Stimulated activated CD4-positive, alpha-beta T cell treated with anti-CD3 and anti-CD28 coated beads, Interleukin-4, amount 100 ng/mL, for 48 hours (primary cell): ENCODE data around the gene FHIP1B.

Experiments
- DNase-seq, 2 donors: peaks; one replicate each; pipeline ENCODE4 v3.0.0-alpha.2; 2020; ENCODE audit warnings: low read depth in 2 of 2

Gene FHIP1B

GRCh38 chr11:6240139-6240538 lies 5.7 kb upstream of the FHIP1B start:
- DNase-seq = no peak

DNA sequence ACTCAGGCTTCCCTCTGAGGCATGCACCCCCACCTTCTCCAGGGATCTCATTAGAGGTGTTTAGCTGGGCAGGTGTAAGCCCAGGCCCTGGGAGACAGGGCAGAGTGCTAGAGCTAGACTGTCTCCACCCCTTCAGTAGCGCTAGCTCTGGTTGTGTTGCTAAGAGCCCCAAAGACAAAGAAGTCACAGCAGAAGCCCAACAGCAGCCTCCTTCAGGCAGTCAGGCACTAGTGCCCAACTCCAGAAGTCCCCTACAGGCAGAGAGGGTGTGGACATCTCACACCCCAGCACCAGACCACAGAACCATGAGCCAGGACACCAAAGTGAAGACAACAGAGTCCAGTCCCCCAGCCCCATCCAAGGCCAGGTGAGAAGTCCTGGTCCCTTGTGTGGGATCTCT lies 4.5 kb upstream of the FHIP1B start, which contains the start of gene CNGA4:
CNGA4 (plus strand) TSS at position 188 of the 400 bp plus-strand sequence; CDS start at position 306, 118 bp downstream.
- no peak for DNase-seq

DNA sequence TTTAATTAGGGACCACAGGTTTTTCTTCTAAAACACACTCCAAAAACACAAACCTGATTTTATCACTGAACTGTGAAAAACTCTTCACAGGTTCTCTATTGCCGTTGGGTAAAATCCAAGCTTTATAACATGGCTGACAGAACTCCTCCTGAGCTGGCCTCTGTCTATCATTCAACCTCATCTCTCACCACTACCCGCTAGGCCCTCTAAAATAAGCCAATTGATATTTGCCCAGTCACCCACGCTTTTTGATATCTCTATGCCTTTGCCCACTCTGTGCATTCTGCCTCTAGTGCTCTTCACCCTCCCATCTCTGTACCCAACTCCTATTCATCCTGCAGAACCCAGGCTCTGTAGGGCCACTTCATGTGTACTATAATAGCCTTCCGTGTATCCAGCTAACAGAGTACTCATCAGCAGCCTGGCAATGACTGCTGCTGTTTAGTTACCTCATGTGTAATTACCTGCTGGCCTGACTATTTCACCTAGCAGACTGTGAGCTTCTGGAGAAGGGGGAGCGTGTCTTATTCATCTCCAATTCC lies 3.4 kb upstream of the FHIP1B start:
- no peak for DNase-seq

- DNase-seq = no peak
Measured at GRCh38 chr11:6237266-6237665, 2.8 kb upstream of the FHIP1B start.

DNA sequence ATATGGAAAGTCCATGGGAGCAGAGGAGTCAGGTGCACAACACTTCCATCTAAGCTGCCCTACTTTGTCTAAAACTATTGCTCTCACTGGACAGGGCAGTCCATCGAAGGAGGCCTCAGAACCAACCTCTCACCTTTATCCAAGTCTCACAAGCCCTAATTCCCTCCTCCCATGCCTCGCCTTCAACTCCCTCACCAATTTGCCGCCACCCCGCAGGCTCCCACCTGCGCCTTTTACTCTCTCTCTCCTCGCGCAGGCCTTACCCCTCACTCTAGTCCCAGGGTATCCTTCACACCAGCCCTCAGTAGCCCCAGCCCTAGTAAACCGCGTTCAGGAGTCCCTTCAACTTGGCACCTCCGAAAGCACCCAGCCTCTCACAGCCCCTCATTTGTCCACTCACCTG lies 451 bp downstream of the FHIP1B start:
- DNase-seq = no peak

GRCh38 chr11:6232899-6233298 lies 1.5 kb downstream of the FHIP1B start:
- DNase-seq = no peak

- DNase-seq = no peak
Measured at GRCh38 chr11:6229911-6230310, 4.5 kb downstream of the FHIP1B start.

DNA sequence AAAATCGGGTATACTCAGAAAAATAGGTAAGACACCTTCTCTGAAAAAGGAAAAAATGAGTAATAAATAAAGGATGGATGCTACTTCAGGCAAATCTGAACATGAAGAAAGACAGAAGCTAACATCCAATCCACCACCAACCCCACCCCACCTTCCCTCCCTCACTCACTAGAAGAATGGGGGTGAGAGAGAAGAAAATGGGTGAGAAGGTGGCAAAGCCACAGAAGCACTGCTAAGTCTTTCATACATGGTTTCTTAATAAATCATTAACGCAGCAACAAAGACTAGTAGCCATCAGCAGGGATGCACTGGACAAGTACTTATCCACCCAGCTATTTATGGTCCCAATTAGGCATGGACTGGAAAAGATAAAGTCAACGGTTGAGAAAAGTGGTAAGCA lies 5.9 kb downstream of the FHIP1B start:
- DNase-seq = no peak

DNA sequence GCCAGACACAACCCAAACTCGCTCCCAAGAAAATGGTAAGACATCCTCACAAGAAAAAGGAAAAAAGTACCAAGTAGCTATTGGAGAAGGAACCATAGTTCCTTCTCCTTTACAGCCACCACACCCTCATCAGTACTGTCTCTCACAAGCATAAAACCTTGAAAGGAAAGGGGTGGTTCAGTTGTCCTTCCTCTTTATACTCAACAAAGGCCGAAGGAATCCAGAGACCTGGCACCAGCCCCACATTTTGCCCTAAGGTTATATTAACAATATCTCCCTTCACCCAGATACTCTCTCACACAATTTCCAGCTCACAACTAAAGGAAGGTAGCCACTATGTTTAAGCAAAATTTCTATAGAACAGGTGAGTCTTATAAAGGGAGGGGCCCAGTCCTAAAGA lies 8.5 kb downstream of the FHIP1B start:
- DNase-seq = no peak

GRCh38 chr11:6225024-6225423 lies 9.4 kb downstream of the FHIP1B start:
- DNase-seq = no peak

DNA sequence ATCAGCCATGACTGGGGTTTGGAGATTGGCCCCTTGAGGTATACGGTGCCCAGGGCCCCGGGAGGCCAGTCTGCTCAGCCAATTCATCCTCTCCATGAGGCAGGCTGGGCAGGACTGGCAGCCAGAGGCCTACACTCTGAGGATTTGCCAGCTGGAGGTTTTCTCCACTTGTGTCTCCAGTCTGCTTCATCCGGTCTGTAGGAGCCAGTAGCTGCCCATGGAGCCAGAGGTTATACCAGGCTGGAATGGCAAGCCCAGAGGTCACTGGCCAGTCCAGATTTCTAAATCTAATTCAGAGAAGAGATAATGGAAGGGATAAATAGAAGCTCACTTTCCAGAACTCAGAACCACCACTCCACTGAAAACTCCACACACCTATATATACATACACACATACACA lies 10.0 kb downstream of the FHIP1B start:
- DNase-seq = no peak

GRCh38 chr11:6223854-6224253 lies 10.6 kb downstream of the FHIP1B start:
- DNase-seq = no peak

DNA sequence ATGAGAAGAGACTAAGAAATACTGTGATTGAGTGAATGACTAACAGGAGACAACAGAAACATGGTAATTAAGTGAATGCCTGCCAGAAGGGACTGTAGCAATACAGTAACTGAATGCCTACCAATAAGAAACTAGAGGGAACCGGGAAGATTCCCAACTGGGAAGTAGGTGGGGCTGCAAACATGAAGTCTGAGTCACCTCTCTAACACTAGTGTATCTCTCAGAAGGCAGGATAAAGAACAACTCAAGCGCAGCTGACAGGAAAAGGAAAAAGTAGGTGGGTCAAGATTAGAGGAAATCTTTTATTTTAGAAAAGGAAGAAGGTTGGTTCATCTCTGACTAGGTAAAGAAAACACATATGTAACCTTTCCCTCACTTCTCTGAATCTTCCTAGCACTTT lies 15.1 kb downstream of the FHIP1B start:
- DNase-seq = no peak

GRCh38 chr11:6217722-6218121 lies 16.7 kb downstream of the FHIP1B start:
- no peak for DNase-seq

DNA sequence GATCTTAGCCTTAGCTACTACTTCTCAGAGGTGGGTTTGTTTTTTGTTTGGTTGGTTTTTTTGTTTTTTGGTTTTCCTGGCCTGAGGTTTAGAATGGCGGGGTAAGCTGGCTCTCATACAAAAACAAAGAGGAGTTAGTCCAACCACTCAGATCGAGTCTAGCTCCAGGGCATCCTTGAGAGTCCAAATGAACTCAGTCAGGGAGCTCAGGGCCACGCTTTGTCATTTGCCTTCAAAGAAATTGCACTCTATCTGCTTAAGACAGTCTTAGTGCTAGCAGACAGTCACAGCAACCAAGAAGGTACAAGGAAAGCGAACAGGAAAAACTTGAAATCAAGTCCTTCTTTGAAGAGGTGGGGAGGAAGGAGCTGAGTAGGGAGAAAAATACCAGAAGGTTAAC lies 17.9 kb downstream of the FHIP1B start:
- no peak for DNase-seq

DNA sequence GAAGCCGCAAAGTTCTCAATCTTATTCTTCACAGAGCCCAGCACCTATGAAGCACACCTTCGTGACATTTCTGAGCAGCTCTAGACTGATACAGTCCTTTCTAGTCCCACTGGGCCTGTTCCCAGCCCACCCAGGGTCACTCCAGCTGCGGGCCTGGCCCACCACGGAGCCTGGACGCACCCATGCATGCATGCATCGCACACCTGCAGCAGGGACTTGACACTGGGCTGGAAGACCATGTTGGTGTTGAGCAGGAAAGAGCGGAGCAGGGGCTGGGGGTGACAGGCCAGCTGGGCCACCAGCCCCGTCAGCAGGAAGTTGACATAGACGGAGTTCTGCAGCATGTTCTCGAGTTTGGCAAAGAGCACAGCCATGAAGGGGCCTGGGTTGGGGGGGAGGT lies 19.9 kb downstream of the FHIP1B start:
- no peak for DNase-seq

- no peak for DNase-seq
Measured at GRCh38 chr11:6210274-6210955, 24.0 kb downstream of the FHIP1B start.

DNA sequence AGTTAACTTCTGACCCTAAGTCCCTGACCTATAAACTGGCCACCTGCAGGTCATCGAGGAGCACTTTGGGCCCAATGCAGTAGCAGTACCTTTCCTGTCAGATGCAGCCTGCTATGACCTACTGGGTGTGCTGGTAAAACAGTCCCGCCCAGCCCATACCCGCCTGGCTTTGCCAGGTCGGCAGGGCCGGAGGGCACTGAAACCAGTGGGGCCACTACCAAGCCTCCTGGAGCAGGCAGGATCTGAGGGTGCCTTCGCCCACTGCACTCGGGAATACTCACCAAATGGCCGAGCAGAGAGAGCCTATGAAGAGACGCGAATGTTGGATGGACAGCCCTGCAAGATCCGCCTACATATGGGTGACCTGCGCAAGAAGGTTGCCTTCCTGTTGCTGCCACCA lies 24.6 kb downstream of the FHIP1B start:
- no peak for DNase-seq

DNA sequence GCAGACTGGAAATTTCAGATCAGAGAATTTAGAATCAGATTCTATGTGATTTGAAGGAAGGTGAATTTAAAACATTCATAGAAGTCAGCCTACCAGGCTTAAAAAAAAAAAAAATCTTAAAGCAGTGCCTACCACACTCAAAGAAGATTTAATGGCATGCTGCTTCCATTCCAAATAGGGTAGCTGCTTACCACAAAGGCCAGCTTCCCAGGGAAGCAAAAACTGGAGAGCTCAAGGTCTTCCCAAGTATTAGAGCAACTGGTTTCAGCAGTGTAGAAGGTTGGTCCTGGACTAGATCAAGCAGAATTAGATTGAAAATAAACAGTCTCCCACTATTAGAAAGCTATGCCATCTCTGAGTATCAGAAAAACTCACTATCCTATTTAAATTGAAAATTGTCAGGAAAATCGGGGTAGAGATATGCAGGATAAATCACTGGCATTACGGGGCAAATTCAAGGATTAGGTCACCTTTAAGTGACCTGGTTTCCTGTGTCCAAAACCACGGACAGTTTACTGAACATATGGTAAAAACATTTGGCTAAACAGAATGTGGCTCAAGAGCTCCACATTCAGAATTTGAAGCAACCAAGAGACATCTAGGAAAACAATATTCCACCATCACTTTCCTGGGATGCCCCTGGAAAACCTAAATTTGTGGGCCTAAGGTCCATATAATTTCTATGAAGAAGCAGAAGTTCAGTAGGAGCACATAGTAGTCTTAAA lies 27.8 kb downstream of the FHIP1B start:
- DNase-seq = no peak

DNA sequence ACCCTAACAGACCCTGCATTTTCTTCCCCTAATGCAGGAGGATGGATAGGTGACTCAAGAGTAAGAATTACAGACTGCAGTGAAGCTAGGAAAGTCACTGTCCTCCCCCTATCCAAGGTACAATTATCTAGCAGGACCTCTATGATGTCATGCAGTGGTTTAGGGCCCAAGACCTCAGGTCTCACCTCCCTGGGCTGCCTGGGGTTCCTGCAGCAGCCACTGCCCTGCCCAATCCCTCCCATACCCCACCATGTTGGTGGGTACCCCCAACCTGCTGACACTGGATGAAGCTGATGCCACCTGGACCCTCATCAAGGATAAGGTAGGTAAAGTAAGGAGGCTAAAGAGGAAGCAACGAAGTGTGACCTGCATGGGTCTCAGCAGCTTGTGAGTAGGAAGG lies 29.1 kb downstream of the FHIP1B start, which contains the start of gene C11orf42:
C11orf42 (plus strand) TSS at position 192 of the 400 bp plus-strand sequence; CDS start at position 251, 59 bp downstream.
- DNase-seq = no peak

DNA sequence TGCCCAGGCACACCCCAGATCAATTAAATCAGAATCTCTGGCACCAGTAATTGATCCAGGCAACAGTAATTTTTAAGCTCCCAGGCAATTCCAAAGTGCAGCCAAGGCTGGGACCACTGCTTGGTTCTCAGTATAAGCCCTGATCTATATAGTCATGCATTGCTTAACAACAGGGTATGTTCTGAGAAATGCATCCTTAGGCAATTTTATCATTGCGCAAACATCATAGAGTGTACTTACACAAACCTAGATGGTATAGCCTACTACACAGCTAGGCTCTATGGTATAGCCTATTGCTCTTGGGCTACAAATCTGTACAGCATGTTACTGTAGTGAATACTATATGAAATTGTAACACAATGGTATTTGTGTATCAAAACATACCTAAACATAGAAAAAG lies 29.7 kb downstream of the FHIP1B start:
- DNase-seq = no peak

- peak in 1 of 2 donors; percentile 3 for DNase-seq
Measured at GRCh38 chr11:6203327-6203726, 31.1 kb downstream of the FHIP1B start.

DNA sequence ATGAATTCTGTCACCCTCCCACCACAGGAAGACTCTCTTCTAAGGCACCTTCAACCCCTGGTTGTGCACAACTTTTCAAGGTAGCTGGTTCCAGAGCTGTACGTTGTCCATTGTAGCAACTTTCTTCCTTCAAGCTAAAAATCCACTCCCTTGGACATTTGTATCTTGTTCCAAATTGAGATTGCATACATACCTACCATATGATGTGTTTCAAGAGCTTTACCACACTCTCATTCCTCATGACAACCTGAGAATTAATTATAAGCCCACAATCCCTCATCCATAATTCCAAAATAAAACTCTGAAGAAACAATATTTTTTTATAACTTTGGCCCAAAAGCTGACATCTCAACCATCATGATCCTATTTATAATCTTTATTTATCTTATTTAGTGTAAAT lies 32.4 kb downstream of the FHIP1B start:
- DNase-seq = no peak
